Measurements from ENCODE around the gene AGPAT3. TPM values are rescaled to one million over a fixed set of nuclear protein-coding genes. Genes with fewer than 3 reads are reported as not detected.

The AGPAT3 gene
- polyA plus RNA-seq, 2 of the 4 experiments (the other 2 are of a cell fraction), result 18.2 to 20.3 TPM

GRCh38 chr21:43861706-43862105 lies 3.3 kb upstream of the AGPAT3 start:
- POLR2A ChIA-PET, result no interaction called here

GRCh38 chr21:43864313-43864961 lies 586 bp upstream of the AGPAT3 start:
- FAIRE-seq, result no peak
- TF ChIP-seq POLR2A (IDR thresholded peaks at IDR 0.05; ENCODE audit: low read length), result peak; percentile 25; the same call in 1 of the 2 replicates
- TF ChIP-seq KDM5A (IDR thresholded peaks at IDR 0.05), result no peak
- peak; percentile 64; the same call in 1 of the 2 replicates for TF ChIP-seq PBX3 (IDR thresholded peaks at IDR 0.05)
- peak; percentile 81 for TF ChIP-seq E2F6 (IDR thresholded peaks at IDR 0.05; ENCODE audit: borderline replicate concordance, low read depth)
- peak; percentile 91 for TF ChIP-seq MAX (IDR thresholded peaks at IDR 0.05)
- TF ChIP-seq CEBPB (IDR thresholded peaks at IDR 0.05), result no peak
- POLR2A ChIA-PET, result no interaction called here
- H3K4me1 ChIP-seq, result peaks cover 10% of the 10 kb centered on the region; the same call in 2 of the 3 replicates
- WGBS (ENCODE audit: missing lambda C conversion rate), result 0% methylated on average over 8 of the region's 81 CpGs
- peak overlapping the region; percentile 91 for H3K4me2 ChIP-seq
- H3K27ac ChIP-seq, result peak overlapping the region; percentile 96 to 97
- CTCF ChIA-PET, result interaction anchor here (0.8 kb wide), 1 partner anchor 9 kb away, joined by 5 read pairs; no protein-coding TSS in a partner anchor
- peak; percentile 64 to 75 for ATAC-seq
- H3K4me3 ChIP-seq, result peak overlapping the region; percentile 98
- DNase-seq (ENCODE audit: low read depth in 1 of 2, low spot score in 1 of 2), result peak; percentile 33 to 48
- no peaks in the 10 kb centered on the region for H3K9me3 ChIP-seq

More at GRCh38 chr21:43861706-43862105, 3.3 kb upstream of the AGPAT3 start:
- H3K4me2 ChIP-seq, result no peak overlapping the region
- ATAC-seq, result no peak
- no peak overlapping the region for H3K4me3 ChIP-seq
- H3K9me3 ChIP-seq, result no peaks in the 10 kb centered on the region
- H3K4me1 ChIP-seq, result peaks cover 7% of the 10 kb centered on the region; the same call in 2 of the 3 replicates
- WGBS (ENCODE audit: missing lambda C conversion rate), result 84% methylated on average over 8 of the region's 8 CpGs
- CTCF ChIA-PET, result interaction anchor here (1.8 kb wide), 1 partner anchor 8 kb away, joined by 8 read pairs; no protein-coding TSS in a partner anchor
- TF ChIP-seq BCL3 (IDR thresholded peaks at IDR 0.05), result no peak
- TF ChIP-seq CTCF (IDR thresholded peaks at IDR 0.05), result no peak
- no peak for TF ChIP-seq ZC3H11A (IDR thresholded peaks at IDR 0.05)
- no peak for TF ChIP-seq GATA3 (IDR thresholded peaks at IDR 0.05; ENCODE audit: borderline replicate concordance)
- no peak for TF ChIP-seq FOSL2 (IDR thresholded peaks at IDR 0.05)
- TF ChIP-seq FOSL2 (CRISPR knock-in tag; IDR thresholded peaks at IDR 0.05), result no peak
- TF ChIP-seq NPAS2 (CRISPR knock-in tag; IDR thresholded peaks at IDR 0.05; ENCODE audit: borderline replicate concordance), result no peak
- no peak for TF ChIP-seq ELK1 (IDR thresholded peaks at IDR 0.05; ENCODE audit: low read depth, low read length)
- no peak for TF ChIP-seq RNF2 (IDR thresholded peaks at IDR 0.05; ENCODE audit: borderline replicate concordance, low read depth)
- FAIRE-seq, result no peak
- no peak for DNase-seq (ENCODE audit: low read depth in 1 of 2, low spot score in 1 of 2)
- no peak overlapping the region for H3K27ac ChIP-seq
